Breast epithelium (tissue), 3 donors: ENCODE results near the gene SPOCK1.

ENCODE experiments used
- CTCF ChIP-seq, 3 donors: fragments of 450-650 bp; IDR thresholded peaks; one replicate each; pipeline ENCODE4 v1.5.1; 2016 to 2017; ENCODE audit warnings: antibody characterized with exemption in 3 of 3, mild to moderate bottlenecking in 3 of 3, moderate library complexity in 3 of 3
- POLR2A ChIP-seq: fragments of 450-650 bp; IDR thresholded peaks from one replicate; pipeline ENCODE4 v1.6.1; 2016; ENCODE audit warnings: antibody characterized with exemption, mild to moderate bottlenecking, moderate library complexity
- POLR2AphosphoS5 ChIP-seq, 3 donors: sonication (generic); formaldehyde crosslinking; IDR thresholded peaks; one replicate each; pipeline ENCODE4 v1.6.1; 2017; ENCODE audit warnings: antibody characterized with exemption in 3 of 3

GRCh38 chr5:137212471-137212870 lies 286.7 kb downstream of the SPOCK1 start:
- no peak for TF ChIP-seq CTCF (IDR thresholded peaks at IDR 0.05)
- TF ChIP-seq POLR2A = no peak
- no peak for TF ChIP-seq POLR2AphosphoS5 (IDR thresholded peaks at IDR 0.05)
